Measurements from ENCODE around the gene FAM228B.
A peak's percentile ranks its signal among the peaks of the same experiment; 100 is the strongest.
"Not testable (repeated sequence)": the region's sequence is repeated elsewhere in the genome, so short reads cannot be mapped to it uniquely, and the experiment has no call there.

FAM228B gene

DNA sequence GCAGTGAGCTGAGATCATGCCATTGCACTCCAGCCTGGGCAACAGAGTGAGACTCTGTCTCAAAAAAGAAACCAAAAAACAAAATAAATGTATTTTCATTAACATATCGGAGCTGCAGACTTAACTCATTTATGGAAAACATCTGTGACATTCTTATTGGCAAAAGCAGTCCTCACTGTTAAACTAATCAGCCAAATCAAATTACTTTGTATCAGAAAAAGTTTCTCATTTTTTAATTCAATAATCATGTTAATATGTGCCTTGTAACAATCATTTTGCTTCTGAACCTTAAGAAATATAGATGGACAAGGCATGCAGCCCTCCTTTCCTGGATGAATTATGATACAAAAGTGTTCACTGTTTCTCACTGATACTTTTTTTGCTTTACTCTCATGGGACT, 20.6 kb upstream of the FAM228B start:
- no peak for DNase-seq (ENCODE audit: low read depth in 2 of 2)

DNA sequence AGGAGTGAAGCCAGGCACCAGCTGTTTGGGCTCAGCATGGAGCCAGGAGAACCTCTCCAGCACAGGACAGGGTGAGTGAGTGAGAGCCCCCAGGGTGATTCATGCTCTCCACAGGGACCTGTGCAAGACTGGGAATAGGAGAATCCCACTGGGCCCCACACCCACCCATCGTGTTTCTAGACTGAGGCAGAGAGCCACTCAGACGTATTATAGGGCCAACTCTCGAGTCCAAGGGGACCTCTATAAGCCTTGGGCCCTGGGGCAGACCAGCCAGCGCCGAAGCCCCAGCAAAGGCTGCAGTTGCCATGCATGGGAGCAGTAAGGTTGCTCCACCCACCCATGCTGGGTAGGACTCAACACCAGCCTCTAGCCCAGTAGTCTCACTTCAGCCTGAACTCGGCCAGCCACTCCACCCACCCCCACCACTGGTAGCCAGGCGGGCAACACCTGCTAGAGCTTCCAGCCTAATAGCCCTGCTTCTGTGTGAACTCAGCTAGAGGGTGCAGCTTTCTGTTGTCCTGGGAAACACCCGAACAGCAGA, 19.1 kb upstream of the FAM228B start:
- no peak for DNase-seq (ENCODE audit: low read depth in 2 of 2)

DNA sequence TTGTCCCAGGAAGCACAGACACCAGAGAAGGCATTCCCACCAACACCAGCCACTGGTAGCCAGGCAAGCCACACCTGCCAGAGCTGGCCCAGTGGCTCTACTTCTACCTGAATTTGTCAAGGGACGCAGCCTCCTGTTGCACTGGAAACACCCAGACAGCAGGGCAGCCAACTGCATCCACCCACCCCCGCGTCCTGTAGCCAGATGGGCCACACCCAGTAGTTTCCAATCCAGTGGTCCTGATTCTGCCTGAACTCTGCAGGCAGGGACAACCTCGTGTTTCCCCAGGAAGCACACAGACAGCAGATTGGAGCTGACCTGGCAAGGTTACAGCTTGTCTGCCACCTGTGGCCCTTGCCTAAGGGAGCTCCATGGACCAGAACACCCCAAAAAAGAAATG, 18.4 kb upstream of the FAM228B start:
- no peak for DNase-seq (ENCODE audit: low read depth in 2 of 2)

DNA sequence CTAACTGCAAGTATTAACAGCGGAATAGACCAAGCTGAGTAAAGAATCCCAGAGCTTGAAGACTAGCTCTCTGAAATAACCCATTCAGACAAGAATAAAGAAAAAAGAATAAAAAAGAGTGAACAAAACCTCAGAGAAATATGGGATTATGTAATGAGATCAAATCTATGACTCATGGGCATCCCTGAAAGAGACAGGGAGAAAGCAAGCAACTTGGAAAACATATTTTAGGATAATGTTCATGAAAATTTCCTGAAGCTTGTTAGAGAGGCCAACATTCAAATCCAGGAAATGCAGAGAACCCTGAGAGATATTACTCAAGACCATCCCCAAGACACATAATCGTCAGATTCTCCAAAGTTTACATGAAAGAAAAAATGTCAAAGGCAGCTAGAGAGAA, 17.5 kb upstream of the FAM228B start:
- DNase-seq (ENCODE audit: low read depth in 2 of 2), result no peak

DNA sequence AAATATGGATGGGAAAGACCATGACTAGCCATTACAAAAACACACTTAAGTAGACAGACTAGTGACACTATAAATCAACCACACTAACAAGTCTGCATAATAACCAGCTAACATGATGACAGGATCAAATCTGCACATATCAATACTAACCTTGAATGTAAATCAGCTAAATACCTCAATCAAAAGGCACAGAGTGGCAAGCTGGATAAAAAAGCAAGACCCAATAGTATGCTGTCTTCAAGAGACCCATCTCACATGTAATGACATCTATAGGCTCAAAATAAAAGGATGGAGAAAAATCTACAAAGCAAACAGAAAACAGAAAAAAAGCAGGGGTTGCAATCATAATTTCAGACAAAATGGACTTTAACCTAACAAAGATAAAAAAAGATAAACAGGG, 16.5 kb upstream of the FAM228B start:
- no peak for DNase-seq (ENCODE audit: low read depth in 2 of 2)

DNA sequence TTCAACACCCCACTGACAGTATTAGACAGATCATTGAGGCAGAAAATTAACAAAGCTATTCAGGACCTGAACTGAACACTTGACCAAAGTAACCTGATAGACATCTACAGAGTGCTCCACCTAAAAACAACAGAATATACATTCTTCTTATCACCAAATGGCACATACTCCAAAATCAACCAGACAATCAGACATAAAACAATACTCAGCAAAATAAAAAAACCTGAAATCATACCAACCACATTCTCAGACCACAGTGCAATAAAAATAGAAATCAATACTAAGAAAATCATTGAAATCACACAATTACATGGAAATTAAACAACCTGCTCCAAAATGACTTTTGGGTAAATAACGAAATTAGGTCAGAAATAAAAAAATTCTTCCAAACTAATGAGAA, 15.9 kb upstream of the FAM228B start:
- DNase-seq (ENCODE audit: low read depth in 2 of 2), result no peak

DNA sequence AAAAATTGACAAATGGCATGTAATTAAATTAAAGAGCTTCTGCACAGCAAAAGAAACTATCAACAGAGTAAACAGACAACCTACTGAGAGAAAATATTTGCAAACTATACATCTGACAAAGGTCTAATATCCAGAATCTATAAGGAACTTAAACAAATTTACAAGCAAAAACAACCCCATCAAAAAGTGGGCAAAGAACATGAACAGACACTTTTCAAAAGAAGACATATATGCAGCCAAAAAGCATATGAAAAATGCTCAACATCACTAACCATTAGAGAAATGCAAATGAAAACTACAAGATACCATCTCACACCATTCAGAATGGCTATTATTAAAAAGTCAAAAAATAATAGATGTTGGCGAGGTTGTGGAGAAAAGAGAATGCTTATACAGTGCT, 13.8 kb upstream of the FAM228B start:
- DNase-seq (ENCODE audit: low read depth in 2 of 2), result not testable (repeated sequence)

DNA sequence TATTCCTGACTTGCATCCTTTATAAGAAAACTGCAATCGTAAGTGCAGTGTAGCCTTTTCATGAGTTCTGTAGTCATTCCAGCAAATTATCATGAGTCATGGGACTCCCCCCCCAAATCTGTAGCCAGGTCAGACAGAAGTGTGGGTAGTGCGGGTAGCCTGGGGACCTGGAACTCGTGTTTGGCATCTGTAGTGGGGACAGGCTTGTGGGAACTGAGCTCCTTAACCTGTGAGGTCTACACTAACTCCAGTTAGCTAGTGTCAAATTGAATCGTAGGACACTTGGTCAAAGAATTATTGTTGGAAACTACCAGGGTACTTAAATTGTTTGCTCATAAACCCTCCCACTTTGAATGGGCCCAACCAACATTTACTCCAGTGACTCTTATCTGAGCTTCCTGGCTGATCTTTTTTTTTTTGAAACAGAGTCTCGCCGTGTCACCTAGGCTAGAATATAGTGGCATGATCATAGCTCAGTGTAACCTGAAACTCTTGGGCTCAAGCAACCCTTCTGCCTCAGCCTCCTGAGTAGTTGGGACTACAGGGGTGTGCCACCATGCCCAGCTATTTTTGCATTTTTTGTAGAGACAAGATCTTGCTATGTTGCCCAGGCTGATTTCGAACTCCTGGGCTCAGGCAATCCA, 12.5 kb upstream of the FAM228B start:
- DNase-seq (ENCODE audit: low read depth in 2 of 2), result no peak

DNA sequence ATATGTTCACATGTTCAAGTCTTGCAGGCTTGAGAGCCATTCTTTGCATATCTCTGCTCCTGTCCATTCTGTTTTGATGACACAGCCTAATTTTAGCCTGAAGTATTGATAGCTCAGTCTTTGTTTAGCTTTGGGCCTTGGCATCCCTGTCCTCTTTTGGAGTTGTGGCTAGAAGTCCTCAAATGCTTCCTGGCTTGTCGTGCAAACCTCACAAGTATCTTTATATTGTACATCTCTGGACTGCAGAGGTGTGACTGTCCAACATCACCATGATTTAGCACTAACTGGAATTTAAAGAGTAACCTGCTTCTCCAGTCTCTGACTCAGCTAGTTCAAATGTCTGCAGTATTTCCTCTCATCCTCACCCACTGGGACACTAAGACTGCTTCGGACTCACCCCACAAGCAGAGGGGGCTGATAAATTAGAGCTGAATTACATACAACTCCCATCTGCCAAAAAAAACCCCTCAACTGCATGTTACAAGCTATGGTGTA, 11.8 kb upstream of the FAM228B start:
- DNase-seq (ENCODE audit: low read depth in 2 of 2), result no peak

DNA sequence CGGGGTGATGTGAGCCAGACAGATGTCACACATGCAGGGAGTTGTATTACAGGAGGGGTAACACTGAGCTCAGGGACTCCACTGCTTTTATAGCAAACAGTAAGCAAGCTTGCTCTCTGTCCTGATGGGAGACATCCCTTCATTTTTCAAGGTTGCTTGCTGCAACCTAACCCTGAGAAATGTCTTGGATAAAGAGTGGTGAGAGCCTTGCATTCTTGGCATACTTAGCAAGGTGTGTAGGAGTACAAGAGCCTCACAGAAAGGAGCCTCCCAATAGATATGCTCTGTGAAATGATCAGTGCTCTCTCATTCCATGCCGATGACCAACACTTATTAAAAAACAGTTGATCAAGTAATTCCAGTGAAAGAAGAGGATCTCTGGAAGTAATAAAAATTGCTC, 8.2 kb upstream of the FAM228B start:
- DNase-seq (ENCODE audit: low read depth in 2 of 2), result no peak

DNA sequence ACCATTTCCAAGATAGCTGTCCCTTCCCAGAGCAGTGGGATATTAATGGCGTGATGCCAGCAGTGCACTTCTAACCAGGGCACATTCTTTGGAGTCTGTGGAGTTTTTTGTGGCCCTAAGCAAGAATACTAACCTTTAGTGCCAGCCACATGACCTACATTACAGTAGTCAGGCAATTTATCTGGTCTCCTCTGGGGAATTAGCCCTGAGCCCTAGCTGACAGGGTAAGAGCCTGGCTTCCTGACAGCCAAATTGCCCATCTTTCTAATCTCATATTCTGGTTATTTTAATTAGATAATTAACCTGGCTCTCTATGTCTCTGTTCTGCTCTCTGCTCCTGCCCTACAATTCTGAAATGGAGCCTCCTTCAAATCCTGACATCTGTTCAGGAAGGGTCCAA, 5.4 kb upstream of the FAM228B start:
- no peak for DNase-seq (ENCODE audit: low read depth in 2 of 2)

DNA sequence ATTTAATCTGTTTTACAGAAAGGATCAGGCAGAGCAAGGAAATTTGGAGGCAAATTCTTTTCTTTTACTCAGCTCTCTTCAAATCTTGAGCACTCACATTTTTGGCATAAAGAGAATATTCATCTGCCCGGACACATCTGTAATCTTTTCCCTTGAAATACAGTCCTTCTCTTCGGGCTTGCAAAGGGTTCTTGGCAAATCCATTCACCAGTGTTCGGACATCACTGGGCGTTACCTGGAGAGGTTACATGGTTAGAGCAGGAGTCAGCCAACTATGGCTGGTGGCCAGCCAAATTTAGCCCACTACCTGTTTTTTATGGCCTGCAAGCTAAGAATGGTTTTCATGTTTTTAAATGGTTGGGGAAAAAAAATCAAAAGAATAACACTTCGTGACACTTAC, 2.2 kb upstream of the FAM228B start:
- DNase-seq (ENCODE audit: low read depth in 2 of 2), result no peak

DNA sequence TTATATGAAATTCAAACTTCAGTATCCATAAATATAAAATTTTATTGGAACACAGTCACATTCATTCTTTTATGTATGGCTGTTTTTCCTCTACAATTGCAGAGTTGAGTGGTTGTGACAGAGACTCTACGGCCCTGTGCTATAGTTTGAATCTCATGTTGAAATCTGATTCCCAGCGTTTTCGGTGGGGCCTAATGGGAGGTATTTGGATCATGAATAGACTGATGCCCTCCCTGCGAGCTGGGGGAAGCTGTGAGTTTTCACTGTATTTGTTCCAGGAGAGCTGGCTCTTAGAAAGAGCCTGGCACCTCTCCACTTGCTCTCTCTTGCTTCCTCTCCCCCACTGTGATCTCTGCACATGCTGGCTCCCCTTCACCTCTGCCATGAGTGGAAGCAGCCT, 1.8 kb upstream of the FAM228B start:
- DNase-seq (ENCODE audit: low read depth in 2 of 2), result no peak

DNA sequence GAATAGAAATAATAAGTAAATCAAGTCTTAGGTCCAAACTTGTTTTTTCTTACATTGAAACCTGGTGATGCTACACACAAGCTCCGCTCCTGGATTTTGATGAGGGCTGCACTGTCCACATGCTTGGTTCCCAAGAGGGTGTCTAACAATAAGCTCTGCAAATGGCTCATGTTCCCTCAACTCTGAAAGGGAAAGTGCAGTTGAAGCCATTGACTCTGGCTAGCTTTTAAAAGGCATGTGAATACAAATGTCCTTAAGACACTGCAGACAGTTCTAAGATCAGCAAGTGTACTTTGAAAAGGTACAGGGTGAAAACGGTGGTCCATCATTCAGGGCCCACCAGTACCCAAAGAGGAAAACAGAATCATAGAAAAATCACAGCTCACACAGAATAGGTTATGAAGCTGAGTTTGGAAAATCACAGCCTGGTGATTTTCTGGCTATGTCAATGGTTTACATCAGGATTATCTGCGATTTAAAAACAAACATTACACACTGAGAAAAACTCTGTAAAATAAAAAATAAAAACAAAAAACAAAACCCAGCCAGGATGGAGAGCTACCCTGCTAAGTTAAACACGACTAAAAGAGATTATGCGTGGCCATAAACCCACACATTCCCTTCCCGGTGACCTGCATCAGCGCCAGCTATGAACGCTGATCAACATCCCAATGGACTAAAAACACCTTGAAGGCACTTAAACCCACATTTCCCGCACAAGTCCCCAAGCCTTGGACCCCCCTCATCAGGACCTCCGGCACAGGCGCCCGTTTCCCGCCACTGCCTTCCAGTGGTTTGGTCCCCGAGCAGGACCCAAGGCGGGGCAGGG, 689 bp upstream of the FAM228B start:
- no peak for DNase-seq (ENCODE audit: low read depth in 2 of 2)

DNA sequence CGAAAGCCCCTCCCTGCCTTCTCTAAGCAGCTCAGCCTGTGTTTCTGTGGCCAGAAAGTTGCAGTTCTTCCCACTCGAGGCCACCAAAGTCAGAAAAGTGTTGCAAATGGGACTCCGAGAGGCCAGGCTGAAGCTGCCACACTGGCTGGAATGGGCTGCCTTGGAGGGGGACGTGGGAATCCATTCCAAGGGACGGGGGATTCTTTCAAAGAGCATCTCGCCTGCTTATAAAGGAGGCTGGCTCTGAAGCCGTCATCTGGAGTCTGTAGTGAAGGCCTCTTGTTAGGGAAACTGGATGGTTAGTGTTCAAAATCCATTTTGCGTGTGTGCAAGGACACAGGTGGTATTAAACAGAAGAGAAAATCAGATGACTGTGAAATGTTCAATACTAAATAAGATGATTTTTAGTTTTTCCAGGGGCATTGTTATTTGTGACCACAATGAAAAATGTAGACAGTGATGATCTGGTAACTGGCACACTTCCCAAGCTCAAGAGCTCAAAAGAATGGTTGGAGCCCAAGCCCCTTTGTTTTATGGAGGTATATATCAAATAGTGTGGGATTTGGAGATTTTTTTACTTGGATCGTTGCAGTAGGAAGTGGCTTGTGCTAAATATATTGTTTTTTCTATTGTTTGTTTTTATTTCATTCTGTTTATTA, 782 bp downstream of the FAM228B start:
- peak in 1 of 2 donors; percentile 10 for DNase-seq (ENCODE audit: low read depth in 2 of 2)

DNA sequence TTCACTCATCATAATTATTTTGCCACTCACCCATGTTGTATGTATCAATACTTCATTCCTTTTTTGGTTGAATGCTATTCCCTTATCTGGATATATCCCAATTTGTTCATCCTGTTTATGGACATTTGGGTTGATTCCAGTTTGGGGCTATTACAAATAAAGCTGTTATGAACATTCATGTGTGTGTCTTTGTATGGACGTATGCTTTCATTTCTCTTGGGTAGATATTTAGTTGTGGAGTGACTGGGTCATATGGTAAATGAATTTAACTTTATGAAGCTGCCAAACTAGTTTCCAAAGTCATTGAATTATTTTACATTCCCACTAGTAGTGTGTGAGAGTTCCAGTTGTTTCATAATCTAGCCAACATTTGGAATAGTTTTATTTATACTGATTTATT, 2.7 kb downstream of the FAM228B start:
- DNase-seq (ENCODE audit: low read depth in 2 of 2), result no peak

DNA sequence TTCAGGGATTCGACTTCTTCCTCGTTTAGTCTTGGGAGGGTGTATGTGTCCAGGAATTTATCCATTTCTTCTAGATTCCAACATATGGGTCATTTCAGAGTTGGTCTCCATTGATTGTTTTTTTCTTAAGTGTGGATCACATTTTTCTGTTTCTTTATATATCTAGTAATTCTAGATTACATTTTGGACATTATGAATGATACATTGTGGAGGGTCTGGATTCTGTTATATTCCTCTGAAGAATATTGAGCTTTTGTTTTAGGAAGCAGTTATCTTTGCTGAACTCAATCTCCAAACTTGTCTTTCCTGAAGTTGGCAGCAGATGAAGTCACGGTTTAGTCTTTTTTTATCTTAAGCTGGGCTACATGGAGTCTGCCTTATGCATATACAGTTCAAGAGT, 9.3 kb downstream of the FAM228B start:
- no peak for DNase-seq (ENCODE audit: low read depth in 2 of 2)

DNA sequence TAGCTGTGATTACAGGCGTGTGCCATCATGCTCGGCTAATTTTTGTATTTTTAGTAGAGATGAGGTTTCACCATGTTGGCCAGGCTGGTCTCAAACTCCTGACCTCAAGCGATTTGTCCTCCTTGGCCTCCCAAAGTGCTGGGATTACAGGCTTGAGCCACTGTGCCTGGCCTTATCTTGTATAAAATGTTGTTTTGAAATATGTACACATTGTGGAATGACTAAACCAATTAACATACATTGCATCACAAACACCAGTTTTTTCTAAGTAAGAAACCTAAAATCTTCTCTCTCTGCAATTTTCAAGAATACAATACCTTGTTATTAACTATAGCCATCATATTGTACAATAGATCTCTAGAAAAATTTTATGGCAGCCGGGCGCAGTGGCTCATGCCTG, 17.0 kb downstream of the FAM228B start:
- DNase-seq (ENCODE audit: low read depth in 2 of 2), result not testable (repeated sequence)

DNA sequence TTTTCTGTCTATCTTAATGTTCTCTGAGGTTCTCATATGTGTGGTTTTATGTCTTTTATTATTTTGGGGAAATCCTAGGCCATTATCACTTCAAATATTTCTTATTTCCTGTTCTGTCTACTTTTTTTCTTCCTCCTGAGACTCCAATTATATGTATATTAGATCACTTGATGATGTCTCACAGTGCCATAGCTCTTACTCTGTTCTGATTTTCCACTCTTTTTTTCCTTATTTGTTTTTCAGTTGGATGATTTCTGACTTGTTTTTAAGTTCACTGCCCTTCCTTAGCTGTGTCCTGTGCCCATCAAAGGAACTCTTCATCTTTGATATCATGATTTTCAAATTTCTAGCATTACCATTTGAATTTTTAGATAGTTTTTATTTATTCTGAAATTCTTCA, 24.1 kb downstream of the FAM228B start:
- DNase-seq (ENCODE audit: low read depth in 2 of 2), result no peak

DNA sequence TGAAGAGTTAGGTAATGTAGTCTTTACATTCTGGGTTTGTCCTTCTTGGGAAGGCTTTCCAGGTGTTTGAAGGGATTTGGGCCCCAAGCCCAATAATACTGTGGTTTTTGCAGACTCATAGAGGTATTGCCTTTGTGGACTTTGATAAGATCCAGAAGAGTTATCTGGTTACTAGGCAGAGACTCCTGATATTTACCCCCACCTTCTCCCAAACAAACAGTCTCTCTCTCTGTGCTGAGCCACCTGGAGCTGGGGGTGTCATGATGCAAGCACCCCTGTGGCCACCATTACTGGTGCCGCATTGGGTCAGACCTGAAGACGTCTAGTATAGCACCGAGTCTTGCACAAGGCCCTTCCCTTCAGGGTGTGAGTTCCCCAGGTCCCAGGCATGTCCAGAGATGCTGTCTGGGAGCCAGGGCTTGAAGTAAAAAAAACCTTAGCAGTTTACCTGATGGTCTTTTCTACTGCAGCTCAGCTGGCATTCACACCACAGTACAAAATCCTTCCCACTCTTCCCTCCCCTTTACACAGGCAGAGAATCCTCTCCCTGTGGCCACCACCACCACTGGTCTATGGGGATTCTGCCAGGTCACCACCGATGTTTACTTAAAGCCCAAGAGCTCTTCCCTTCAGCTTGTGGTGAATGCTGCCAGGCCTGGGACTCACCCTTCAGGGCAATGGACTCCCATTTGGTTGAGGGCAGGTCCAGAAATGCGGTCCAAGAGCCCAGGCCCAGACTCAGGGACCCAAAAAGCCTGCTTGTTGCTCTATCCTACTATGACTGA, 29.3 kb downstream of the FAM228B start:
- no peak for DNase-seq (ENCODE audit: low read depth in 2 of 2)

DNA sequence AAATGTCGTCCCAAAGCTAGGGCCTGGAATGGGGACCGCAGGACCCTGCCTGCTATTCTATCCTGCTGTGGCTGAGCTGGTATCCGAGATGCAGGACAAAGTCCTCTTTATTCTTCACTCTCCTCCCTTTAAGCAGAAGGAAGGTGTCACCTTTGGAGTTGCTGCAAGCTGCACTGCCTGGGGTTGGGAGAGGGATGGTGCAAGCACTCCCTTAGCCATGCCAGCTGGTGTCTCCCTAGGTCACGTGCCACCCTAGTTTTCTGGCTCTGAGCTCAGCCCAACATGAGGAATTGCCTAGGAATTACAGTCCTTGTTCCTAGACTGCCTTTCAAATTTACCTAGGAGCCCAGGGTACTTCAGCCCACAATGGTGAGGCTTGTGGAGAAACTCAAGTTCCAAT, 30.2 kb downstream of the FAM228B start:
- no peak for DNase-seq (ENCODE audit: low read depth in 2 of 2)

DNA sequence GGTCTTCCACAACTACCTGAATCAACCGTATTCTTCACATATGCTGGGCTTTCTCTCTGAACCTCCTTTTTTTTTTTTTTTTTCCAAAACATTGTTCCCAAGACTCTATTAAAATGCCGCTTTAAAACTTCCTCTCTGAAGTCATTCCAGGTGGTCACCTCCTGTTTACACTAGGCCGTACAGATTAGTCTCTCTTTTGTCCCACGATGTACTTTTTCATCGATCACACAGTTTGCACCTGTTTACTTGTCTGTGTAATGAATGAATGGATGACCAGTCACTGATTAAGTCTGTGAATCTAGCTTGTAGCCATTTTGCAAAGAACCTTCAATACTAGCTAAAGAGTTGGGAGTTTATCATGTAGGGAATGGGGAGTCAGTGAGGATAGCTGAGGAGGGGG, 34.9 kb downstream of the FAM228B start:
- DNase-seq (ENCODE audit: low read depth in 2 of 2), result no peak
